ENCODE results near the gene PAX2. TPM values are rescaled to one million over a fixed set of nuclear protein-coding genes. Genes with fewer than 3 reads are reported as not detected.

Gene PAX2
- total RNA-seq, 4 donors from 2014 or later, result not detected

DNA sequence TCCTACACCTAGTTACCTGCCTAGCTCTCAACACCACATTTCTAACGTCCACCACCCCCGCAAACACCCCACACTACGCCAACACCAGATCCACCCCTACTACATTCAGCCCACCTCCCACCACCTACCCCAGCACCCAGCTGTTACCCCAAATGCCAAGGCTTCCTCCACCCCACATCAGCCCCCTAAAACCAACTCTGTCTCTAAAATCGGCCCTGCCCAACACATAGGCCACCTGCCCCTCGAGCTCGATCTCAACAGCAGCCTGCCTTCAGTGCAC, 114.0 kb downstream of the PAX2 start:
- TF ChIP-seq, protein P1, sequence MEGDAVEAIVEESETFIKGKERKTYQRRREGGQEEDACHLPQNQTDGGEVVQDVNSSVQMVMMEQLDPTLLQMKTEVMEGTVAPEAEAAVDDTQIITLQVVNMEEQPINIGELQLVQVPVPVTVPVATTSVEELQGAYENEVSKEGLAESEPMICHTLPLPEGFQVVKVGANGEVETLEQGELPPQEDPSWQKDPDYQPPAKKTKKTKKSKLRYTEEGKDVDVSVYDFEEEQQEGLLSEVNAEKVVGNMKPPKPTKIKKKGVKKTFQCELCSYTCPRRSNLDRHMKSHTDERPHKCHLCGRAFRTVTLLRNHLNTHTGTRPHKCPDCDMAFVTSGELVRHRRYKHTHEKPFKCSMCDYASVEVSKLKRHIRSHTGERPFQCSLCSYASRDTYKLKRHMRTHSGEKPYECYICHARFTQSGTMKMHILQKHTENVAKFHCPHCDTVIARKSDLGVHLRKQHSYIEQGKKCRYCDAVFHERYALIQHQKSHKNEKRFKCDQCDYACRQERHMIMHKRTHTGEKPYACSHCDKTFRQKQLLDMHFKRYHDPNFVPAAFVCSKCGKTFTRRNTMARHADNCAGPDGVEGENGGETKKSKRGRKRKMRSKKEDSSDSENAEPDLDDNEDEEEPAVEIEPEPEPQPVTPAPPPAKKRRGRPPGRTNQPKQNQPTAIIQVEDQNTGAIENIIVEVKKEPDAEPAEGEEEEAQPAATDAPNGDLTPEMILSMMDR (IDR thresholded peaks at IDR 0.05), result no peak
- no peak for DNase-seq (ENCODE audit: low spot score in 2 of 2)
- intact Hi-C loops (cut with DNase I; ENCODE audit: low total_unique reads), result no loop called here
- no peak overlapping the region for H3K4me3 ChIP-seq (ENCODE audit: low read depth, poor library complexity, severe bottlenecking)
- 71 to 75% methylated on average over 6 of the region's 6 CpGs for WGBS, 2 donors

GRCh38 chr10:100863433-100863832, 118.1 kb downstream of the PAX2 start:
- intact Hi-C loops (cut with DNase I; ENCODE audit: low total_unique reads), result no loop called here
- no peak overlapping the region for H3K4me3 ChIP-seq (ENCODE audit: low read depth, poor library complexity, severe bottlenecking)
- no peak for DNase-seq (ENCODE audit: low spot score in 2 of 2)
- WGBS, 2 donors, result 79 to 89% methylated on average over 7 of the region's 7 CpGs
- TF ChIP-seq, protein P1 (IDR thresholded peaks at IDR 0.05), result no peak
- no peak for TF ChIP-seq POLR2A (IDR thresholded peaks at IDR 0.05)

DNA sequence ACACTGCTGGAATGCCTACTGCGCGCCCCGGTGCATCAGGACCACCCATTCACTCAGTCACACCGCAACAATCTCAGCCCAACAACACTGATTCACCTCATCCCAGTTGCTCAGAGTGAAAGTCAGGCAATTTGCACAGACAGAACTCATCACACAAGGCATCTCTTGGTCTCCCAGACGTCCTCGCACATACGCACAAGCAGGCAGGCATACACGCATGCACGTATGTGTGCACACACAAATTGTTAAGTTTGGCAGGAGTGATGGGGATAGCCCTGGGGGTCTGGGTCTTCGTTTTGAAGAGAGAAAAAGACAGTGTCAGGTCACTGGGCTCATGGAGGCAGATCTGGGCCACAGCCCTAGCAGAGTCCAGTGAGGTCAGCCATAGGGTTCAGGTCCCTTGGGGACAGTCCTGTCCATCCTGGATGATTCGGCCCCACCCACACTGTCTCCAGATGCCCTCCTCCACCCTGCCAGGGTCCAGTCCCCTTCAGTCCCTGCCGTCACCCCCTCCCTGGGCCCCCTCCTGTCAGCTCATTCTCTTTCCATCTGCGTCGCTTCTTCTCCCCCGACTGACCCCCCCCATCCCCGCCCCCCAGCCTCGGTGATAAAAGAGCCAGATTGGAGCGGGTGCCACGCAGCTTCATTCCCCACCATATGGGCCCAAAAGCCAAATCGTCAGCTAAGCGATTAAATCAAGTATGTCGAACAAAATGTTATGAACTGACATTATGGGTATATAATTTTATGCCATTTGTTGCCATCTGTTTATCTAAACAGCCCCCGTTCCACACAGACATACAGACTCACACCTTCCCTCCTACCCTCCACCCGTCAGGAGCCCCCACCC, 118.9 kb downstream of the PAX2 start:
- no peak overlapping the region for H3K4me3 ChIP-seq (ENCODE audit: low read depth, poor library complexity, severe bottlenecking)
- DNase-seq (ENCODE audit: low spot score in 2 of 2), result no peak
- TF ChIP-seq POLR2A (IDR thresholded peaks at IDR 0.05), result no peak
- TF ChIP-seq, protein P1 (IDR thresholded peaks at IDR 0.05), result no peak
- intact Hi-C loops (cut with DNase I; ENCODE audit: low total_unique reads), result no loop called here
- 84 to 85% methylated on average over 24 of the region's 24 CpGs for WGBS, 2 donors

- TF ChIP-seq, protein P1 (IDR thresholded peaks at IDR 0.05), result no peak
- TF ChIP-seq POLR2A (IDR thresholded peaks at IDR 0.05), result no peak
- no peak overlapping the region for H3K4me3 ChIP-seq (ENCODE audit: low read depth, poor library complexity, severe bottlenecking)
- no peak for DNase-seq (ENCODE audit: low spot score in 2 of 2)
- intact Hi-C loops (cut with DNase I; ENCODE audit: low total_unique reads), result no loop called here
- 47 to 76% methylated on average over 3 to 4 of the region's 4 CpGs for WGBS, 2 donors
Observed at GRCh38 chr10:100864978-100865377, 119.6 kb downstream of the PAX2 start.

GRCh38 chr10:100866010-100866409, 120.6 kb downstream of the PAX2 start:
- H3K4me3 ChIP-seq (ENCODE audit: low read depth, poor library complexity, severe bottlenecking), result no peak overlapping the region
- WGBS, 2 donors, result 62 to 75% methylated on average over 7 of the region's 7 CpGs

More at GRCh38 chr10:100866010-100866409, 120.6 kb downstream of the PAX2 start:
- intact Hi-C loops (cut with DNase I; ENCODE audit: low total_unique reads), result no loop called here
- no peak for DNase-seq (ENCODE audit: low spot score in 2 of 2)
- no peak for TF ChIP-seq POLR2A (IDR thresholded peaks at IDR 0.05)
- TF ChIP-seq, protein P1 (IDR thresholded peaks at IDR 0.05), result no peak
